ENCODE data around the gene ARG2. TPM values are rescaled to one million over a fixed set of nuclear protein-coding genes. Genes with fewer than 3 reads are reported as not detected.

ARG2 gene
- total and polyA plus RNA-seq, 9 of the 15 experiments (the other 6 are each of a cell fraction or from before 2014, with no cell fraction given) = 6.2 to 75.0 (median 17.8) TPM

DNA sequence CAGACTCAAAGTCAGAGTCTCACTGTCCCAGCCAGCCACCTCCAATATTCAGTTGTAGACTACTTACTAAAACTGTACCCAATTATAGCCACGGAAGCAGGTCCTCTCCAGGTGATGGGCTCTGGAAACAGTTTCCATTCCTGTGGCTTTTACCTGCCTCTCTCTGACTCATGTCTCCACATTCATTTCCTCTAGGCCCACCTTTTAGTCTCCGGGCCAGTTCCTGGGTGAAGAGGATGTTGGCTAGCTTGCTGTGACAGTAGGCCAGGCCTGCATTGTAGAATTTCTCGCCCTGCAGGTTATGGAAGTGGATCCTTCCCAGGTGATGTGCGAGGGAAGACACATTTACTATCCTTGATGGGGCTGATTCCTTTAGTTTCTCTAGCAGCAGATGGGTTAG is 70.3 kb downstream of the ARG2 start:
- intact Hi-C loops (cut with micrococcal nuclease) = no loop called here
- no peak overlapping the region for H3K4me3 ChIP-seq
- no peaks in the 10 kb centered on the region for H3K9me3 ChIP-seq (replicated peaks; ENCODE audit: control insufficient read depth, insufficient read depth, low read depth, low read length)
- H3K9me1 ChIP-seq (ENCODE audit: control insufficient read depth, insufficient read depth, low read length) = no peaks in the 10 kb centered on the region
- H3K27me3 ChIP-seq (ENCODE audit: control insufficient read depth in 2 of 2, insufficient read depth in 2 of 2, low read length in 2 of 2) = no peaks in the 10 kb centered on the region
- H3K9ac ChIP-seq (ENCODE audit: insufficient read depth in 1 of 2, low read depth in 2 of 2, low read length in 2 of 2) = no peak overlapping the region
- no peak overlapping the region for H2AFZ ChIP-seq (ENCODE audit: low read depth, low read length)
- POLR2A ChIA-PET = interaction anchor here (0.7 kb wide), 1 partner anchor 10 kb away, joined by 3 read pairs; no protein-coding TSS in a partner anchor
- no peak overlapping the region for H3K27ac ChIP-seq (ENCODE audit: extremely low read depth, low read depth, low read length)
- H3K4me2 ChIP-seq (ENCODE audit: insufficient read depth, low read length) = no peak overlapping the region
- CTCF ChIA-PET (ENCODE audit: low intra/inter-chr PET ratio) = no interaction called here
- WGBS (ENCODE audit: insufficient coverage, low coverage, missing lambda C conversion rate) = 88% methylated on average over 4 of the region's 4 CpGs
- H3K79me2 ChIP-seq (ENCODE audit: control insufficient read depth, insufficient read depth, low read length) = peaks cover 38% of the 10 kb centered on the region
- peaks cover 6 to 8% of the 10 kb centered on the region in 2 experiments; a peak in 2 of 5 replicates for H3K4me1 ChIP-seq (replicated peaks in 1 of 2; ENCODE audit: control insufficient read depth in 2 of 2, insufficient read depth in 2 of 2, low read length in 2 of 2)
- no peak for FAIRE-seq
- BruUV-seq (replicated peaks) = no TSS peak
- in situ Hi-C loops (cut with MboI) = no loop called here
- no peak for ATAC-seq
- peaks cover 80% of the 10 kb centered on the region for H3K36me3 ChIP-seq (ENCODE audit: control insufficient read depth, insufficient read depth, low read length)
- no peaks in the 10 kb centered on the region for H4K20me1 ChIP-seq (replicated peaks; ENCODE audit: control insufficient read depth, insufficient read depth, low read length)
- no peak for DNase-seq (ENCODE audit: extremely low read depth in 1 of 4, low spot score in 3 of 4)
- TF ChIP-seq ZNF507 (tag; conservative IDR thresholded peaks at IDR 0.05) = no peak
- no peak for TF ChIP-seq CSDE1 (IDR thresholded peaks at IDR 0.05)
- TF ChIP-seq, protein P1, sequence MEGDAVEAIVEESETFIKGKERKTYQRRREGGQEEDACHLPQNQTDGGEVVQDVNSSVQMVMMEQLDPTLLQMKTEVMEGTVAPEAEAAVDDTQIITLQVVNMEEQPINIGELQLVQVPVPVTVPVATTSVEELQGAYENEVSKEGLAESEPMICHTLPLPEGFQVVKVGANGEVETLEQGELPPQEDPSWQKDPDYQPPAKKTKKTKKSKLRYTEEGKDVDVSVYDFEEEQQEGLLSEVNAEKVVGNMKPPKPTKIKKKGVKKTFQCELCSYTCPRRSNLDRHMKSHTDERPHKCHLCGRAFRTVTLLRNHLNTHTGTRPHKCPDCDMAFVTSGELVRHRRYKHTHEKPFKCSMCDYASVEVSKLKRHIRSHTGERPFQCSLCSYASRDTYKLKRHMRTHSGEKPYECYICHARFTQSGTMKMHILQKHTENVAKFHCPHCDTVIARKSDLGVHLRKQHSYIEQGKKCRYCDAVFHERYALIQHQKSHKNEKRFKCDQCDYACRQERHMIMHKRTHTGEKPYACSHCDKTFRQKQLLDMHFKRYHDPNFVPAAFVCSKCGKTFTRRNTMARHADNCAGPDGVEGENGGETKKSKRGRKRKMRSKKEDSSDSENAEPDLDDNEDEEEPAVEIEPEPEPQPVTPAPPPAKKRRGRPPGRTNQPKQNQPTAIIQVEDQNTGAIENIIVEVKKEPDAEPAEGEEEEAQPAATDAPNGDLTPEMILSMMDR (IDR thresholded peaks at IDR 0.05 in 2 of 3, conservative IDR thresholded peaks at IDR 0.05 in 1 of 3; ENCODE audit: insufficient read depth in 2 of 3, low read depth in 1 of 3, low read length in 3 of 3) = no peak
- TF ChIP-seq XRCC5 (IDR thresholded peaks at IDR 0.05; ENCODE audit: low read depth, low read length) = no peak
- no peak for TF ChIP-seq TFAM (CRISPR knock-in tag; conservative IDR thresholded peaks at IDR 0.05)
- TF ChIP-seq ETS2 (tag; IDR thresholded peaks at IDR 0.05; ENCODE audit: borderline replicate concordance, poor library complexity, severe bottlenecking) = no peak
- no peak for TF ChIP-seq PTTG1 (tag; IDR thresholded peaks at IDR 0.05; ENCODE audit: low read depth)
- no peak for TF ChIP-seq CTCFL (IDR thresholded peaks at IDR 0.05; ENCODE audit: borderline replicate concordance, insufficient read depth, low read depth, low read length, poor library complexity, severe bottlenecking)
- TF ChIP-seq ZNF583 (CRISPR knock-in tag; IDR thresholded peaks at IDR 0.05) = no peak
- TF ChIP-seq, protein P2, sequence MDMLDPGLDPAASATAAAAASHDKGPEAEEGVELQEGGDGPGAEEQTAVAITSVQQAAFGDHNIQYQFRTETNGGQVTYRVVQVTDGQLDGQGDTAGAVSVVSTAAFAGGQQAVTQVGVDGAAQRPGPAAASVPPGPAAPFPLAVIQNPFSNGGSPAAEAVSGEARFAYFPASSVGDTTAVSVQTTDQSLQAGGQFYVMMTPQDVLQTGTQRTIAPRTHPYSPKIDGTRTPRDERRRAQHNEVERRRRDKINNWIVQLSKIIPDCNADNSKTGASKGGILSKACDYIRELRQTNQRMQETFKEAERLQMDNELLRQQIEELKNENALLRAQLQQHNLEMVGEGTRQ (CRISPR knock-in tag; IDR thresholded peaks at IDR 0.05) = no peak
- TF ChIP-seq PCBP2 (IDR thresholded peaks at IDR 0.05; ENCODE audit: low read depth, low read length, poor library complexity, severe bottlenecking) = no peak
- no peak for TF ChIP-seq ATF4 (CRISPR knock-in tag; IDR thresholded peaks at IDR 0.05)
- TF ChIP-seq, protein P3, sequence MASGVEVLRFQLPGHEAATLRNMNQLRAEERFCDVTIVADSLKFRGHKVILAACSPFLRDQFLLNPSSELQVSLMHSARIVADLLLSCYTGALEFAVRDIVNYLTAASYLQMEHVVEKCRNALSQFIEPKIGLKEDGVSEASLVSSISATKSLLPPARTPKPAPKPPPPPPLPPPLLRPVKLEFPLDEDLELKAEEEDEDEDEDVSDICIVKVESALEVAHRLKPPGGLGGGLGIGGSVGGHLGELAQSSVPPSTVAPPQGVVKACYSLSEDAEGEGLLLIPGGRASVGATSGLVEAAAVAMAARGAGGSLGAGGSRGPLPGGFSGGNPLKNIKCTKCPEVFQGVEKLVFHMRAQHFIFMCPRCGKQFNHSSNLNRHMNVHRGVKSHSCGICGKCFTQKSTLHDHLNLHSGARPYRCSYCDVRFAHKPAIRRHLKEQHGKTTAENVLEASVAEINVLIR (CRISPR knock-in tag; IDR thresholded peaks at IDR 0.05) = no peak
- TF ChIP-seq E2F3 (CRISPR knock-in tag; IDR thresholded peaks at IDR 0.05) = no peak
